MG63 (cell line): Measurements from ENCODE around the gene ABTB2. TPM values are rescaled to one million over a fixed set of nuclear protein-coding genes. Genes with fewer than 3 reads are reported as not detected.

ENCODE experiments used
- DNase-seq: peaks from one replicate; pipeline ENCODE4 v3.0.0-alpha.2; 2020
- H3K27me3 ChIP-seq: fragments of 250-450 bp; sonication (Bioruptor Pico); 2 replicates; pipeline ENCODE4 v1.5.1; 2020; ENCODE audit warnings: mild to moderate bottlenecking, moderate library complexity
- H3K36me3 ChIP-seq: fragments of 250-450 bp; sonication (Bioruptor Pico); 2 replicates; pipeline ENCODE4 v1.5.1; 2020; ENCODE audit warnings: mild to moderate bottlenecking, moderate library complexity
- H3K4me3 ChIP-seq: fragments of 250-450 bp; sonication (Bioruptor Pico); 2 replicates; pipeline ENCODE4 v1.5.1; 2020; ENCODE audit warnings: mild to moderate bottlenecking, moderate library complexity
- H3K9me3 ChIP-seq: fragments of 250-450 bp; sonication (Bioruptor Pico); 2 replicates; pipeline ENCODE4 v1.5.1; 2020; ENCODE audit warnings: mild to moderate bottlenecking, moderate library complexity
- total RNA-seq: library from RNA; depleted of rRNA; stranded (reverse); fragments of >200 nt; shearing (Covaris generic); gene quantifications from 2 replicates; pipeline ENCODE4 v1.2.3, GENCODE V29; 2014; ENCODE audit warnings: low replicate concordance

ABTB2 gene
- total RNA-seq, 1 experiment from 2014 or later, result 2.6 TPM

GRCh38 chr11:34148504-34149165 is 209.2 kb downstream of the ABTB2 start:
- DNase-seq, result no peak

DNA sequence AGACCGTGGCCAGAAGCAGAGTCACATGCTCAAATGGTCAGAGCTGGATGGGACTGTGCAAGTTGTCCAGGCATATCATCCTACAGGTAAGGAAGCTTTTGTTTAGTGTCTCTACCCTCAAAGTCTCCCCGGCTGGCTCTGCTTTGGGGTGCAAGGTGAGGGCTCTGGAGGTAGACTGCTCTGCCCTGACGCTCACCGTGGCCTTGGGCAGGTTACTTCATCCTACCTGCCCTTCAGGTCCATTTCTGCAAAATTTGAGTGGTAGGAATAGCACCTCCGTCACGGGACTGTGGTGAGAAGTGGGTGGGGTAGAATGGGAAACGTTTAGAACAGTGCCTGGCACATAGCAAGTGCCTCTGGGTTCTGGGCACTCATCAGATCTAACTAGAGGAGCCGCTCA is 210.2 kb downstream of the ABTB2 start:
- Histone ChIP-seq H3K36me3 (peaks cover 87% of the 10 kb centered on the region), H3K27me3 (no peaks in the 10 kb centered on the region), H3K4me3 (no peak overlapping the region), H3K9me3 (no peaks in the 10 kb centered on the region)
- DNase-seq, result no peak

More at GRCh38 chr11:34148504-34149165, 209.2 kb downstream of the ABTB2 start:
- no peaks in the 10 kb centered on the region for H3K27me3 ChIP-seq
- H3K9me3 ChIP-seq, result no peaks in the 10 kb centered on the region
- peaks cover 82% of the 10 kb centered on the region for H3K36me3 ChIP-seq
- no peak overlapping the region for H3K4me3 ChIP-seq

DNA sequence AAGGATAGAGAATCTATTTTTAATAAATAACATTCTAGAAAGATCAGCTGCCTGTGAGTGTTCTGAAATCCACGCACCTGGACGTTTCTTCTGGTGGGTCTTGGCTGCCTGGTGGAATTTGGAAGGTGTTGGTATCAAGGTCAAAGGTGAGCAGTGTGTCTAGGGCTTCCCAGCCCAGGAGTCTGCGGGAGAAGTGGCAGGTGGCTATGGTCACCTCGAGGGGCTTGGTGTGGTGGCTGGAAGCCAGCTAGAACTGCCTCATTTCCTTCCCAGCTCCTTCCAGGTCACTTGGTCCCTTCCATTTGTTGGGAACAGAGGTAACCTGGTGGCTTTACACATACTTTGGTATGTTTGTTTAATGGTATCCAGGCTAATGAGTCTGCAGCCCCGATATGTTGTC is 210.9 kb downstream of the ABTB2 start:
- H3K36me3 ChIP-seq, result peaks cover 93% of the 10 kb centered on the region
- no peaks in the 10 kb centered on the region for H3K27me3 ChIP-seq
- no peak for DNase-seq
- H3K9me3 ChIP-seq, result no peaks in the 10 kb centered on the region
- H3K4me3 ChIP-seq, result no peak overlapping the region

GRCh38 chr11:34146411-34146810 is 211.4 kb downstream of the ABTB2 start:
- H3K36me3 ChIP-seq, result peaks cover 94% of the 10 kb centered on the region
- no peaks in the 10 kb centered on the region for H3K27me3 ChIP-seq
- no peak for DNase-seq
- H3K4me3 ChIP-seq, result no peak overlapping the region
- H3K9me3 ChIP-seq, result no peaks in the 10 kb centered on the region

- DNase-seq, result no peak
- H3K9me3 ChIP-seq, result no peaks in the 10 kb centered on the region
- no peak overlapping the region for H3K4me3 ChIP-seq
- no peaks in the 10 kb centered on the region for H3K27me3 ChIP-seq
- peaks cover 97% of the 10 kb centered on the region for H3K36me3 ChIP-seq
Observed at GRCh38 chr11:34145847-34146381, 211.9 kb downstream of the ABTB2 start.

DNA sequence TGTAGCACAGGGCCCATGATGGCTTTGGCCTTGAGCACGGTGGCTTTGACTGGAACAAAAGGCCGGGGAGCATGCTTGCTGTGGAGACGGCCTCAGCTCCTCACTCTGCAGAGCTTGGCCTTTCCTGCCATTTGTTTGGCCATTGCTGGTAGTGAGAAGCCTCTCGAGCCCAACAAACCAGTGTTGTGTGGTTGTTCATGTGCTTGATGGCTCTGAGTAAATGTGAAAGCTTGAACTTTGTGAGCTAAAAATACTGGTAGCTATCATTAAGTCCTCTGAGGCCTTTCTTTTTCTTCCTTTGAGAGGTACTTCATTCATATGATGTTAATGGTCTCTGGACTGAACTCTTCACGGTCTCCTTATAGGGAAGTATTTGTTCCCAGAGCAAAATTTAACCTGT is 212.7 kb downstream of the ABTB2 start:
- H3K4me3 ChIP-seq, result no peak overlapping the region
- DNase-seq, result no peak
- no peaks in the 10 kb centered on the region for H3K9me3 ChIP-seq
- H3K36me3 ChIP-seq, result peaks cover 98% of the 10 kb centered on the region
- no peaks in the 10 kb centered on the region for H3K27me3 ChIP-seq

DNA sequence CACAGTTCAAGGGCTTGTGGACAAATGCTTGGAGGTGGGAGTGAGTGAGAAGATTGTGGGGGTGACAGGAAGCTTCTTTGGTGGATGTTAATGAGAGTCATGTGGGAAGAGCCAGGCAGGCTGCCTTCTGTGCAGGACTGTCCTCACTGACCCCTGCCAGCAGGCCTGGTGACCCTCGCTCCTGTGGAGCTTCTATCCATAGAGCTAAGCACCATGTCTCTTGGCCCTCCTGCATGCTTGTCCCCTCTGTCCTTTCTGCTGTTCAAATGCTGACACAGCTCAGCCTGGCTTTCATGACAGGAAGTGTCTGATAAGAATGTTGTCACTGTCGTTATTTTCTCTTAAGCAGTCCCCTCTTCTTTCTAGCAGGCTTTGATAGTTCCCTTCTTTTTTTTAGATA is 214.8 kb downstream of the ABTB2 start:
- no peak for DNase-seq
- Histone ChIP-seq H3K36me3 (peaks cover 94% of the 10 kb centered on the region), H3K27me3 (no peaks in the 10 kb centered on the region)

GRCh38 chr11:34140149-34140548 is 217.7 kb downstream of the ABTB2 start:
- H3K36me3 ChIP-seq, result peaks cover 92% of the 10 kb centered on the region
- no peak for DNase-seq

More for the DNA sequence above, 214.8 kb downstream of the ABTB2 start:
- Histone ChIP-seq H3K9me3 (no peaks in the 10 kb centered on the region), H3K4me3 (no peak overlapping the region)

GRCh38 chr11:34139346-34139745 is 218.5 kb downstream of the ABTB2 start:
- no peaks in the 10 kb centered on the region for H3K27me3 ChIP-seq
- DNase-seq, result no peak
- no peaks in the 10 kb centered on the region for H3K9me3 ChIP-seq
- H3K4me3 ChIP-seq, result no peak overlapping the region
- peaks cover 93% of the 10 kb centered on the region for H3K36me3 ChIP-seq

More at GRCh38 chr11:34140149-34140548, 217.7 kb downstream of the ABTB2 start:
- Histone ChIP-seq H3K4me3 (no peak overlapping the region), H3K9me3 (no peaks in the 10 kb centered on the region), H3K27me3 (no peaks in the 10 kb centered on the region)

GRCh38 chr11:34136420-34136819 is 221.4 kb downstream of the ABTB2 start:
- Histone ChIP-seq H3K9me3 (no peaks in the 10 kb centered on the region), H3K27me3 (no peaks in the 10 kb centered on the region), H3K36me3 (peaks cover 91% of the 10 kb centered on the region), H3K4me3 (no peak overlapping the region)
- no peak for DNase-seq

DNA sequence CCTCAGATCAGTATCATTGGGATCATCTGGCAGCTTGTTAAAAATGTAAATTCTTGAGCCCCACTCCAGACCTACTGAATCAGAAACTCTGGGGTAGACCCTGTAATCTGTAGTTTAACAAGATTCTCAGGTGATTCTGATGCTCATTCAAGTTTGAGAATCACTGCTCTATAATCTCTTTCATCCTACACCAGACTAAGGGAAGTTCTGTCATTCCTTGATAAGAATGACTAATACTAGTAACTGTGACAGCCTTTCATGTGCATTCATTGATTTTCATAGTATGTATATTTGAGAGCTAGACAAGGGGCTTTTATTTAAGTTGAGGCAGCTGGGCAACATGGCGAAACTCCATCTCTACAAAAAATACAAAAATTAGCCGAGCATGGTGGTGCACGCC is 222.4 kb downstream of the ABTB2 start:
- no peak for DNase-seq
- H3K27me3 ChIP-seq, result no peaks in the 10 kb centered on the region
- no peak overlapping the region for H3K4me3 ChIP-seq
- peaks cover 89% of the 10 kb centered on the region for H3K36me3 ChIP-seq
- no peaks in the 10 kb centered on the region for H3K9me3 ChIP-seq

DNA sequence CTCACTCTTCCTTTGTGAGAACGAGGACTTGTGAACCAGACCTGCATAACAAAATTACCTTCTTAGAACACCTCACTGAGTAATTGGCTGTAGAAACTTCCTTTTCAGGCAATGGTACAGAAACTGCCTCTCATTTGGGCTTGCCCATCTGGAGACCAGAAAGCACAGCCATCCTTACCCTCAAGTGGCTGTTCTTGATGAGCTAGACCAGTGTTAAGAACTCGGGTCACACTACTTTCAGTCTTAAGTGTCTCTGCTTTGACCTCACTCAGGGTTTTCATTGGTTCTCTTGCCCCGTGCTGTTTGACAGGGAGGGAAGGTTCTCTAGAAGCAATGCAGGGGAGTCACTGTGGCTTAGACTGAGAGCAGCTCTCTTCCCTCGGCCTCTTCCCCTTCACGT is 223.0 kb downstream of the ABTB2 start:
- no peak for DNase-seq
- Histone ChIP-seq H3K36me3 (peaks cover 89% of the 10 kb centered on the region), H3K4me3 (no peak overlapping the region), H3K9me3 (no peaks in the 10 kb centered on the region), H3K27me3 (no peaks in the 10 kb centered on the region)

- H3K9me3 ChIP-seq, result no peaks in the 10 kb centered on the region
- no peaks in the 10 kb centered on the region for H3K27me3 ChIP-seq
- no peak overlapping the region for H3K4me3 ChIP-seq
- DNase-seq, result no peak
- H3K36me3 ChIP-seq, result peaks cover 85% of the 10 kb centered on the region
Observed at GRCh38 chr11:34132261-34132965, 225.4 kb downstream of the ABTB2 start.

GRCh38 chr11:34128824-34129223 is 229.0 kb downstream of the ABTB2 start:
- Histone ChIP-seq H3K27me3 (no peaks in the 10 kb centered on the region), H3K9me3 (no peaks in the 10 kb centered on the region), H3K4me3 (no peak overlapping the region), H3K36me3 (peaks cover 87% of the 10 kb centered on the region)
- DNase-seq, result no peak

- DNase-seq, result no peak
- no peaks in the 10 kb centered on the region for H3K27me3 ChIP-seq
- H3K36me3 ChIP-seq, result peaks cover 88% of the 10 kb centered on the region
Observed at GRCh38 chr11:34126959-34127848, 230.6 kb downstream of the ABTB2 start.

DNA sequence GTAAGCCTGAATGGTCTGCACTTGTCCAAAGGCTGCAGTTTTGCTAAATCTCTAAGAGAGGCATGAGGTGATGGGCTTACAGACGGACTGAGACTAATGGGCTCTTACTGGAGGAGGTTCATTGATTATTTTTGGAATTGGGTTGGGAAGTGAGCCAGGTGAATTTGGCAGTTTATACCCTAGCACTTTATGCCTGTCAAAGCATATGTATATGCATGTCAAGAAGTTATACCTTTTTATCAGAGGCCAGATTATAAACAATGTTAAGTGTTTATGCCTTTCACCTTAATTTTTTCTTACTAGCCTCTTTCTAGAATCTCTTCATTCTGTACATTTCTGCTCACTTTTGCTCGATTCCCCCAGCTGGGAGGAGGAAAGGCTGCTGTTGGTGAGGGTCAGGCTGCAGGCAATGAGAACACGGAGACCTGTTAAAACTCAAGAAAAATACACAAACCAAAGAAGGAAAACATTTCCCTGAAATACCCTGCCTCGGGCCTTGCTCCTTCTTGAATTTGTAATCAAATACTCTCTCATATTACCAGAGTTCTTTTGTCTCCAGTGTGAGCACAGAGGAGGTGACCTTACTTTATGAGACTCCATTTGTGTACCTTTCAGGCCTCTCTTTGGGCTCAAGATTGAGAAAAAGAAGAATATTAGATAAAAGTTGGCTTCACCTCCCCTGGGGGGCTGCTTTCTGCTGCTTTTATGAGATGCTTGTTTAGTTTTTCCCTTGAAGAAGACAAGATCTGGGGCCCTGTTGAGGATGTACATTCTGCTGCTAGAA is 232.7 kb downstream of the ABTB2 start:
- H3K27me3 ChIP-seq, result no peaks in the 10 kb centered on the region
- H3K36me3 ChIP-seq, result peaks cover 87% of the 10 kb centered on the region
- H3K4me3 ChIP-seq, result no peak overlapping the region
- no peak for DNase-seq
- H3K9me3 ChIP-seq, result no peaks in the 10 kb centered on the region

More at GRCh38 chr11:34126959-34127848, 230.6 kb downstream of the ABTB2 start:
- Histone ChIP-seq H3K9me3 (no peaks in the 10 kb centered on the region), H3K4me3 (no peak overlapping the region)
